Urinary bladder (tissue), 4 donors: Measurements from ENCODE around the gene CYP27B1. TPM values are rescaled to one million over a fixed set of nuclear protein-coding genes. Genes with fewer than 3 reads are reported as not detected.
"Not testable (repeated sequence)": the region's sequence is repeated elsewhere in the genome, so short reads cannot be mapped to it uniquely, and the experiment has no call there.

ENCODE experiments used
- DNase-seq: peaks from one replicate; pipeline ENCODE4 v3.0.0-alpha.2; 2015; ENCODE audit errors: extremely low spot score
- H3K27ac ChIP-seq: one replicate; pipeline ENCODE4 v1.5.1; 2013; ENCODE audit warnings: low read depth, mild to moderate bottlenecking, moderate library complexity
- H3K36me3 ChIP-seq: one replicate; pipeline ENCODE4 v1.6.1; 2013; ENCODE audit warnings: mild to moderate bottlenecking, moderate library complexity; ENCODE audit not compliant: insufficient read depth
- H3K4me1 ChIP-seq: one replicate; pipeline ENCODE4 v1.6.1; 2013; ENCODE audit warnings: mild to moderate bottlenecking, moderate library complexity; ENCODE audit not compliant: insufficient read depth
- H3K4me3 ChIP-seq: one replicate; pipeline ENCODE4 v1.5.1; 2013; ENCODE audit warnings: low read depth, low read length
- WGBS: extraction: QIAGEN DNeasy Blood & Tissue Kit; methylation state at CpG from one replicate; pipeline ENCODE4 v1.1.7; 2013; 5-methylcytosine and 5-hydroxymethylcytosine counted together
- polyA plus RNA-seq: library from polyadenylated mRNA; stranded (reverse); fragments of 200-250 nt; gene quantifications from one replicate; pipeline ENCODE4 v1.2.3, GENCODE V29; 2013
- total RNA-seq: library from RNA; depleted of rRNA; stranded (reverse); fragments of >200 nt; gene quantifications from one replicate; pipeline ENCODE4 v1.2.3, GENCODE V29; 2014
- donor health status: healthy with polysubstance abuse.
- donor health status: healthy.

CYP27B1 gene
- total and polyA plus RNA-seq, 2 donors: 0.16 to 0.57 TPM

DNA sequence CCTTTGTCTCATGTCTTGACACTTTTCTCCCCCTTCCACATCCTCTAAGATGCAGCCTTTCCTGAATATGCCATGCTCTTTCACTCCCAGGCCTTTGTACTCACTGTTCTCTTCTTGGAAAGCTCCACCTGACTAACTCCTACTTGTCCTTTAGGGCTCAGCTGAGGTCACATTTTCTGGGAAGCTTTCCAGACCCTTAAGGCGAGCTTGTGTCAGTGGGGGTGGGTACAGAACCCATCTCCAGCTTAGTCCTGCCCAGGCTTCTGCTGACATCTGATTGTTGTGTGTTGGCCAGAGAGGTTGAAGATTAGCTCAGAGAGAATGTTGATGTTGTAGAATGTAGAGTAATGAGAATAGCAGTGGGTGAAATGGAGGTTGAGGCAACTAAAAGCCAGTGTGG lies 12.9 kb upstream of the CYP27B1 start:
- Histone ChIP-seq H3K4me1 (no peaks in the 10 kb centered on the region), H3K36me3 (no peaks in the 10 kb centered on the region), H3K27ac (no peak overlapping the region), H3K4me3 (no peak overlapping the region)
- WGBS: 64% methylated on average over 1 of the region's 1 CpG
- DNase-seq: no peak

DNA sequence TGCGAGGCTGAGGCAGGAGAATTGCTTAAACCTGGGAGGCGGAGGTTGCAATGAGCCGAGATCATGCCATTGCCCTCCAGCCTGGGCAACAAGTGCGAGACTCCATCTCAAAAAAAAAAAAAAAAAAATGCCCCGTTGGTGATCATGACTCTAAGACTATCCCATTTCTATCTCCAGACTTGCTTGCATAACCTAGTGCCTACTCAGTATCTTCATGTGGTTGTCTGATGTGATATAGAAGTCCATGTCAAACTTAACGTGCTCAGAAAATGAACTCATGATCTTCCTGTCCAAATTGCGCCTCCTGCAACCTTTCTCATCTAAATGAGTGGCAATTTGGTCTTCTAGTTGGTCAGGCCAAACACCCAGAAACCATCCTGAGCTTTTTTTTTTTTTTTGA lies 11.0 kb upstream of the CYP27B1 start:
- no peak overlapping the region for H3K27ac ChIP-seq
- DNase-seq: no peak
- 94% methylated on average over 7 of the region's 7 CpGs for WGBS
- H3K36me3 ChIP-seq: no peaks in the 10 kb centered on the region
- no peak overlapping the region for H3K4me3 ChIP-seq
- no peaks in the 10 kb centered on the region for H3K4me1 ChIP-seq

DNA sequence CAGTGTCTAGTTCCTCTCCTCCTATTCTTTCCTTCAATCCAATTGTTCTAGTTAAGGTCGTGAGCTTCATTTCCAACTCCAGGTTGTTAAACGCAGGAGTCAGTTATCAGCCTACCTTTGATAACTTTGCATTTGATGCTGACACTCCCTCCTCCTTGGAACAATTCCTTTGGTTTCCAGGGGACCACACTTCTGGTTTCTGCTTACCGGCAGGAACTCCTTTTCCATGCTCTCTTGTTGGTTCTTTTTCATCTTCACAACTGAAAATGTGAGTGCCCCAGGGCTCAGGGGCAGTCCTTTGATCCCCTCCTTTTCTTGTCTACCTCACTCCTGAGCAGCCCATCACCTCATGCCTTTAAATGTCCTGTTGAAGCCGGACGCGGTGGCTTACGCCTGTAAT lies 10.5 kb upstream of the CYP27B1 start:
- no peak for DNase-seq
- Histone ChIP-seq H3K4me3 (no peak overlapping the region), H3K36me3 (no peaks in the 10 kb centered on the region), H3K27ac (no peak overlapping the region), H3K4me1 (no peaks in the 10 kb centered on the region)
- 90% methylated on average over 7 of the region's 7 CpGs for WGBS

DNA sequence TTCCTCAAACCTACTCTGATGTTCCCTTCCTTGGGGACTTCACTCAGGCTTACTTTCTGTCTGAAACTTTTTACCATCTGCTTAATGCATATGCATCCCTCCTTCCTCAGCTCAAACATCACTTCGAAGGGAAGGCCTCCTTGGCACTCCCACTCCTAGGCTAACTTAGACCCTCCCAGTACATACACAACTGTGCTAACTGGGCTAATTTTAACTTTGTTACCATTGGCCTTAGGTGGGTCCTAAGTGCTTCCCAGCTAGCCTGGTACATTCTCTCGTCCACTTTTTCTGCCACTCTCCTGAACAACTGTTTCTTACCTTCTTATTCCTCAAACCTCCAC lies 9.3 kb upstream of the CYP27B1 start:
- no peak for DNase-seq
- no peak overlapping the region for H3K4me3 ChIP-seq
- H3K27ac ChIP-seq: no peak overlapping the region
- H3K4me1 ChIP-seq: no peaks in the 10 kb centered on the region
- H3K36me3 ChIP-seq: no peaks in the 10 kb centered on the region
- WGBS: 94% methylated on average over 2 of the region's 2 CpGs

DNA sequence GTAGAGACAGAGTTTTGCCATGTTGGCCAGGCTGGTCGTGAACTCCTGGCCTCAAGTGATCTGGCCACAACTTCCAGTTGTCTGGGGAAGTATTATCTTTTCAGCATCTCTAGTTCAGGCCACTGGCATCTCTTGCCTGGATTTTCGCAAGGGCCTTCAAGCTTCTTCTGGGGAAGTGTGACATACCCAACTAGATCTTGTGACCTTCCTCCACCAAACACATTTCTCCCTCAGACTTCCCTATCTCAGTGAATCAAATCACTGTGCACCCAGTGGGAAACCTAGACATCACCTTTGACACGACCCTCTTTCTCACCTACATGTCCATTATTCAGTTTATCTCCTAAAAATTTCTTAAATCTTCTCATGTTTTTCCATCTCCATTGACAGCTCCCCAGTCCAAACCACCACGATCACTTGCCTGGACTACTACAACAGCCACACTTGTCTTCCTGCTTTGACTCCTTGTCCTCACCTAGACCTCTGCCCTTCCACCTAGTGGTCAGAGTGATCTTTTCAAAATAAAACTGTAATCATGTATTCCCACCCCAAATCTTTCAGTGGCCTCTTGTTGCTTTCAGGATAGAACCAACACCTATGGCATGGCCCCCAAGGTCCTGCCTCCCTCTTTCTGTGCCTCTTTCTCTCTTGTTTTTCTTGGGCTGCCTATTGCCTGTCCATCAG lies 8.8 kb upstream of the CYP27B1 start:
- H3K4me3 ChIP-seq: no peak overlapping the region
- H3K27ac ChIP-seq: no peak overlapping the region
- no peaks in the 10 kb centered on the region for H3K36me3 ChIP-seq
- WGBS: 83% methylated on average over 4 of the region's 4 CpGs
- DNase-seq: no peak
- no peaks in the 10 kb centered on the region for H3K4me1 ChIP-seq

DNA sequence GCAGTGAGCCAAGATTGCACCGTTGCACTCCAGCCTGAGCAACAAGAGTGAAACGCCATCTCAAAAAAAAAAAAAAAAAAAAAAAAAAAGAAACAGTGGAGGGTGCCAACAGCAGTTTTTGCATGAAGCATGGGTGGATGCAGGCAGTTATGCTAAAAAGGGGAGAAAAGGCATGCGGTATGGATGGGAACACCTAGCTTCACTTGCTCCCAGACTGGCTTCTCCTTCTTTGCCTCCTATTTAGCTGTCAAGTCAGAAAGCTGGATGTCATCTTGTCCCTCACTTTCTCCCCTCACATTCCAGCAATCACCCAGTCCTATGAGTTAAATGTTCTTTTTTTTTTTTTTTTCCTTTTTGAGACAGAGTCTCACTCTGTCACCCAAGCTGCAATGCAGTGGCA lies 8.2 kb upstream of the CYP27B1 start:
- no peak overlapping the region for H3K27ac ChIP-seq
- WGBS: 70% methylated on average over 3 of the region's 3 CpGs
- H3K4me3 ChIP-seq: no peak overlapping the region
- DNase-seq: no peak
- no peaks in the 10 kb centered on the region for H3K4me1 ChIP-seq
- no peaks in the 10 kb centered on the region for H3K36me3 ChIP-seq

DNA sequence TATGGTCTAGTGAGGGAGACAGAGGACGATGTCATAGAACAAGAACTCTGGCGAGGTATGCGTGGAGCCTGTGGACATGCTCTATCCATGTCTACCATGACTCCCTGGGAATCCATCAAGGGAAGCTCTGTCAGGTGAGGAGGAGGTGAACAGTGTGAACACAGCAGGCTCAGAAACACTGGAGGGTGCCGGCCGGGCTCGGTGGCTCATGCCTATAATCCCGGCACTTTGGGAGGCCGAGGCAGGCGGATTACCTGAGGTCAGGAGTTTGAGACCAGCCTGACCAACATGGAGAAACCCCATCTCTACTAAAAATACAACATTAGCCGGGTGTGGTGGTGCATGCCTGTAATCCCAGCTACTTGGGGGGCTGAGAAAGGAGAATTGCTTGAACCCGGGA lies 7.8 kb upstream of the CYP27B1 start:
- WGBS: 93% methylated on average over 11 of the region's 11 CpGs
- DNase-seq, H3K4me3 ChIP-seq, H3K4me1 ChIP-seq, H3K27ac ChIP-seq, H3K36me3 ChIP-seq: not testable (repeated sequence)

DNA sequence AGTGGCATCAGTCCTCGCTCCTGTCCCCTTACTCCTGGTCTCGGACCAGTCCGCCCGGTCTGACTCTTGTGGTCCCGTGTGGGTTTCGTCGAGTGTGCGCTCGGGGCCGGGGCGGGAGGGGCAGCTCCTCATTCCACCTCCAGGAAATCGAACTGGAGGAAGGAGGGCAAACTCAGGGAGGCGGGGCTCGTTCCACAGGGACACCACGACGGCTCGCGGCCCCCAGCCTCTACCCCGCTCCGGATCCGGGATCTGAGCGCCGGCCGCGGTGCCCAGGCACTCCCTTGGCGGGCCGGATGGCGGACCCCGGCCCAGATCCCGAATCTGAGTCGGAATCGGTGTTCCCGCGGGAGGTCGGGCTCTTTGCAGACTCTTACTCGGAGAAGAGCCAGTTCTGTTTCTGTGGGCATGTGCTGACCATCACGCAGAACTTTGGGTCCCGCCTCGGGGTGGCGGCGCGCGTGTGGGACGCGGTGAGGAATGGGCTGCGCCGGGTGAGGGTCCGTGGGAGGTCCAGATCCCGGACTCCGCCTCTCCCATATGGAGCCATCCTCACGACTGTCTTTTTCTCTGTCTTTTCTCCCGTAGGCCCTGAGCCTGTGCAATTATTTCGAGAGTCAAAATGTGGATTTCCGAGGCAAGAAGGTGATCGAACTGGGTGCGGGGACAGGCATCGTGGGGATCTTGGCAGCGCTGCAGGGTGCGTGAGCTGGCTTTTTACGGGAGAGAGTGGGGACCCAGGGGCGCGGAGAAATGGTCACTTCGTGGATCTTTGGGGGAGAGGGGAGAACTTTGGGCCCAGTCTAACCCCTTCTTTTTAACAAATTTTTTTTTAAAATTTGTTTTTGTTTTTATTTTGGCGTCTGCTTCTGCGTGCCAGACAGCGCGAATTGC lies 5.8 kb upstream of the CYP27B1 start, which contains the start of gene EEF1AKMT3:
EEF1AKMT3 (plus strand) TSS at position 186 of the 894 bp plus-strand sequence; CDS start at position 297, 111 bp downstream.
- 1% methylated on average over 67 of the region's 67 CpGs for WGBS
- Histone ChIP-seq H3K27ac (peak within 1 kb of the TSS; percentile 88), H3K4me1 (no peaks in the 10 kb centered on the region), H3K36me3 (no peaks in the 10 kb centered on the region), H3K4me3 (peak within 1 kb of the TSS; percentile 65)
- no peak for DNase-seq

DNA sequence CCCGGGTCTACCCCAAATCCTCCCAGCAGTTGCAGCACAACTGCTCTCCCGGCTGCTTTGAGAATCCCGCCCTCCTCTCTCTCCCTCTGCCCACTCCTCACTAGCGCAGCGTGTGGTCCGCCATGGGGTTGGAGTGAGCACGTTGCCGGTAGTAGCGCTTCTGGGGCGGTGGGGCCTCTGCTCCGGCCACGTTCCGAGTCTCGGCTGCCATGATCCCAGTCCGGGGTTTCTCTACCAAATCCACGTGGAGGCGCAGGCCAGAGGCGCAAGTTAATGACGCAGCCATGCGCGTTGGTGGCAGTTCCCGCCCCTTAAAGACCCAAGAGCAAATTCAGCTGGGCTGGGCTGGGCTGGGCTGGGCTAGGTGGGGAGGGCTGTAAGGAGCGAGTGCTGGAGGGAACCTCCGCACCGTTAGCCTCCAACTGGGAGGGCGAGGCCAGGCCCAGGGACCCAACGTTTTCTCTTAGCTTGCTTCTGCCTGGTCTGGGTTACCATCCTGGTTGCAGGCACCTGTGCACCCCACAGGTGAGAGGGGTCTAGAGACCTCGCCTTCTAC lies 5.1 kb upstream of the CYP27B1 start, which contains the start of gene METTL1:
METTL1 (minus strand) TSS at position 233 of the 556 bp plus-strand sequence; CDS start at position 211, 22 bp downstream.
- Histone ChIP-seq H3K36me3 (no peaks in the 10 kb centered on the region), H3K4me3 (peak within 1 kb of the TSS; percentile 65), H3K4me1 (no peaks in the 10 kb centered on the region), H3K27ac (peak within 1 kb of the TSS; percentile 88)
- under 1% methylated on average over 28 of the region's 28 CpGs for WGBS
- peak; percentile 95 for DNase-seq

DNA sequence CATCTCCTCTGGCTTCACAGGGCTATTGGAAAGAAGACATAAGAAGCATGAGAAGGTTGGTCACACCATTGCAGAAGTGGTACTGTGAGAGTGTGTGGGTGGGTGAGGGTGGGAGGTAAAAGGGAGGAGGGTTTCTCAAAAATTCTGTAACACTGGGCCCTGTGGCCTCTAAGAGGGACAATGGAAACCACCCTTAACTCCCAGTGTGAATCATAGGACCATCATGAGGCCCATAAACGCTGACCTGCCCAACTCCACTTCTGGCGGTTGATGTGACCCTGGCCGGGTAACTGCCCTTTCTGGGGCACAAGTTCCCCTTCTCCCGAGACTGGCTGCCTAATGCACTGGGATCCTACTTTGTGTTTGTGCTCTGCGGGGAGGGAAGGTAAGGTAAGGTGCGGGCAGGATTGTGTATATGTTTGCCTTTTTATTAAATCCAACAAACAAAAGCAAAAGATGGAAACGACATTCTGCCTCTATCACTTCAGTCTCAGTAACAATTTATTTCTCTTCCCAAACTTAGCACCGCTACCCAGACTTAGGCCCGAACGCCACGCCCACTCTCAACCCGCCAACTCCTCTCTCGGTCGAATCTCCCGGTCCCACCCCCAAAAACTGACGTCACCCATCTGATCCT lies 4.5 kb upstream of the CYP27B1 start:
- peak; percentile 89 for DNase-seq
- Histone ChIP-seq H3K36me3 (no peaks in the 10 kb centered on the region), H3K27ac (peak overlapping the region; percentile 88), H3K4me3 (peak overlapping the region; percentile 65), H3K4me1 (no peaks in the 10 kb centered on the region)
- 2% methylated on average over 16 of the region's 16 CpGs for WGBS

DNA sequence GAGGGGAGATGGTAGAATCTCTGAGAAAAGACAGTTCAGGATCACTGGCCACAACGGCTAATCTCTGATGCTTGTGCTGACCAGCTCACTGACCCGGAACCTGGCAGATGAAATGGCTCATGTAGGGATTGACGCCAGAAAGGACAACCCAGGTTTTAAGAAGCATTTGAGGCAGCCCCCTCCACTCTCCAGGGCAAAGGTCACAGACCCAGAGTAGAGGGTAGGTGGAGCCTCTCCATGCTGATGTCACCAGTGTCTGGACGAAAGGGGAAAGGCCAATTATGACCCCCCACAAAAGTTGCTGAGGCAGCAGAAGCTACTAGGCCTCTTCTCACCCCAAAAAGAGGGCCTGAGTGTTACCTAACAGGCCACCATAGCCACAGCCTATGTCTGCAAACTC lies 3.9 kb upstream of the CYP27B1 start:
- Histone ChIP-seq H3K4me3 (no peak overlapping the region), H3K36me3 (no peaks in the 10 kb centered on the region), H3K4me1 (no peaks in the 10 kb centered on the region), H3K27ac (no peak overlapping the region)
- no peak for DNase-seq
- WGBS: 87% methylated on average over 4 of the region's 4 CpGs

DNA sequence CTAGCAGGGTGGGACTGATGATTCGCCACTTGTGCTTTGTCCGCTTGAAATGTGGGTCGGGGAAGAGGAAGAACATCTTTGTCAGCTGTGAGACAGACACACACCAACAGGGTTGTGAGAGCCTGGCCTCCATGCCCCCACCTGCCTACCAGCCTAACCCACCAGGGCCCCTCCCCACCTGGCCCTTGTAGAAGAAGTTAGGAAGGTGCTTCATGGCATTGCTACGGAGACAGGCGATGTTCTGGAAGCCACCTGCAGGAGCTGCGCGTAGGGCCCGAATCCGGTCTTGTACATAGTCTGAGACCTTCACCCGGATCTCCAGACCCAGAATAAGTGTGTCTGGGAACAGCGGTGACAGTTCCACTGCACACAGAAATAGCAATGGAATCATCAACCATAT lies 2.7 kb upstream of the CYP27B1 start:
- no peak for DNase-seq
- H3K27ac ChIP-seq: no peak overlapping the region
- 94% methylated on average over 11 of the region's 11 CpGs for WGBS
- H3K36me3 ChIP-seq: no peaks in the 10 kb centered on the region
- H3K4me1 ChIP-seq: no peaks in the 10 kb centered on the region
- H3K4me3 ChIP-seq: no peak overlapping the region

DNA sequence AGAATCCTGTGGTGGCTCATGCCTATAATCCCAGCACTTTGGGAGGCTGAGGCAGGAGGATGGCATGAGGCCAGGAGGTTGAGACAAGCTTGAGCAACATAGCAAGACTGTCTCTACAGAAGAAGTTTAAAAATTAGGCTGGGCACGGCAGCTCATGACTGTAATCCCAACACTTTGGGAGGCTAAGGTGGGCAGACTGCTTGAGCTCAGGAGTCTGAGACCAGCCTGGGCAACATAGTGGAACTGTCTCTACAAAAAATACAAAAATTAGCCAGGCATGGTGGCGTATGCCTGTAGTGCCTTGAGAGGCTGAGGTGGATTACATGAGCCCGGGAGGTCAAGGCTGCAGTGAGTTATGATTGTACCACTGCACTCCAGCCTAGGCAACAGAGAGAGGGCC lies 998 bp upstream of the CYP27B1 start:
- no peak for DNase-seq
- Histone ChIP-seq H3K4me3 (no peak overlapping the region), H3K27ac (no peak overlapping the region), H3K36me3 (no peaks in the 10 kb centered on the region), H3K4me1 (no peaks in the 10 kb centered on the region)
- 94% methylated on average over 3 of the region's 3 CpGs for WGBS
